HFFc6 (cell line): ENCODE measurements around the gene RMRP. TPM values are rescaled to one million over a fixed set of nuclear protein-coding genes. Genes with fewer than 3 reads are reported as not detected.

Experiments
- DNase-seq: peaks from one replicate; pipeline ENCODE4 v3.0.0-alpha.2; 2018
- H3K27ac Mint-ChIP-seq: 2 replicates; pipeline ENCODE4 v1.8.0; 2020; ENCODE audit warnings: mild to moderate bottlenecking, mixed read lengths
- H3K27me3 Mint-ChIP-seq: 2 replicates; pipeline ENCODE4 v1.8.0; 2021; ENCODE audit warnings: mild to moderate bottlenecking, moderate library complexity, mixed read lengths; ENCODE audit not compliant: insufficient read depth
- H3K36me3 Mint-ChIP-seq: 2 replicates; pipeline ENCODE4 v1.8.0; 2021; ENCODE audit warnings: low read depth, mixed read lengths
- H3K4me1 Mint-ChIP-seq: 2 replicates; pipeline ENCODE4 v1.8.0; 2020; ENCODE audit warnings: low read depth, mixed read lengths
- H3K4me3 Mint-ChIP-seq: 2 replicates; pipeline ENCODE4 v1.8.0; 2020; ENCODE audit warnings: mild to moderate bottlenecking, moderate library complexity, mixed read lengths
- H3K9me3 Mint-ChIP-seq: 2 replicates; pipeline ENCODE4 v1.8.0; 2020; ENCODE audit warnings: mild to moderate bottlenecking, mixed read lengths
- total RNA-seq, 6 experiments: library from RNA; stranded (reverse); fragmentation: NEBNext Ultra II Directional; extraction: Animal tissue kit (Norgen Biotek cat#: 25700); gene quantifications; 2 replicates in 1 of 6; 3 replicates in 5 of 6; pipeline ENCODE4 v1.2.3, GENCODE V29; 2021
- TF ChIP-seq, protein P1 (sequence below): fragments of 200-600 bp; sonication (generic); IDR thresholded peaks from 2 replicates; pipeline ENCODE4 v1.5.0; 2021; ENCODE audit warnings: antibody characterized with exemption, mild to moderate bottlenecking

The RMRP gene
- total RNA-seq, 6 experiments from 2014 or later = 9,197 to 39,404 (median 23,537) TPM

GRCh38 chr9:35659340-35659739, 1.5 kb upstream of the RMRP start:
- TF ChIP-seq, protein P1, sequence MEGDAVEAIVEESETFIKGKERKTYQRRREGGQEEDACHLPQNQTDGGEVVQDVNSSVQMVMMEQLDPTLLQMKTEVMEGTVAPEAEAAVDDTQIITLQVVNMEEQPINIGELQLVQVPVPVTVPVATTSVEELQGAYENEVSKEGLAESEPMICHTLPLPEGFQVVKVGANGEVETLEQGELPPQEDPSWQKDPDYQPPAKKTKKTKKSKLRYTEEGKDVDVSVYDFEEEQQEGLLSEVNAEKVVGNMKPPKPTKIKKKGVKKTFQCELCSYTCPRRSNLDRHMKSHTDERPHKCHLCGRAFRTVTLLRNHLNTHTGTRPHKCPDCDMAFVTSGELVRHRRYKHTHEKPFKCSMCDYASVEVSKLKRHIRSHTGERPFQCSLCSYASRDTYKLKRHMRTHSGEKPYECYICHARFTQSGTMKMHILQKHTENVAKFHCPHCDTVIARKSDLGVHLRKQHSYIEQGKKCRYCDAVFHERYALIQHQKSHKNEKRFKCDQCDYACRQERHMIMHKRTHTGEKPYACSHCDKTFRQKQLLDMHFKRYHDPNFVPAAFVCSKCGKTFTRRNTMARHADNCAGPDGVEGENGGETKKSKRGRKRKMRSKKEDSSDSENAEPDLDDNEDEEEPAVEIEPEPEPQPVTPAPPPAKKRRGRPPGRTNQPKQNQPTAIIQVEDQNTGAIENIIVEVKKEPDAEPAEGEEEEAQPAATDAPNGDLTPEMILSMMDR = no peak
- peak; percentile 76 for DNase-seq
- Mint-ChIP-seq H3K27me3 (peaks cover 6% of the 10 kb centered on the region), H3K4me3 (peak overlapping the region; percentile 90), H3K36me3 (peaks cover 17% of the 10 kb centered on the region; the same call in 1 of the 2 replicates), H3K4me1 (peaks cover 71% of the 10 kb centered on the region), H3K27ac (peak overlapping the region; percentile 99), H3K9me3 (peaks cover 4% of the 10 kb centered on the region)

GRCh38 chr9:35658968-35659220, 1.1 kb upstream of the RMRP start:
- H3K27ac Mint-ChIP-seq = peak overlapping the region; percentile 99

DNA sequence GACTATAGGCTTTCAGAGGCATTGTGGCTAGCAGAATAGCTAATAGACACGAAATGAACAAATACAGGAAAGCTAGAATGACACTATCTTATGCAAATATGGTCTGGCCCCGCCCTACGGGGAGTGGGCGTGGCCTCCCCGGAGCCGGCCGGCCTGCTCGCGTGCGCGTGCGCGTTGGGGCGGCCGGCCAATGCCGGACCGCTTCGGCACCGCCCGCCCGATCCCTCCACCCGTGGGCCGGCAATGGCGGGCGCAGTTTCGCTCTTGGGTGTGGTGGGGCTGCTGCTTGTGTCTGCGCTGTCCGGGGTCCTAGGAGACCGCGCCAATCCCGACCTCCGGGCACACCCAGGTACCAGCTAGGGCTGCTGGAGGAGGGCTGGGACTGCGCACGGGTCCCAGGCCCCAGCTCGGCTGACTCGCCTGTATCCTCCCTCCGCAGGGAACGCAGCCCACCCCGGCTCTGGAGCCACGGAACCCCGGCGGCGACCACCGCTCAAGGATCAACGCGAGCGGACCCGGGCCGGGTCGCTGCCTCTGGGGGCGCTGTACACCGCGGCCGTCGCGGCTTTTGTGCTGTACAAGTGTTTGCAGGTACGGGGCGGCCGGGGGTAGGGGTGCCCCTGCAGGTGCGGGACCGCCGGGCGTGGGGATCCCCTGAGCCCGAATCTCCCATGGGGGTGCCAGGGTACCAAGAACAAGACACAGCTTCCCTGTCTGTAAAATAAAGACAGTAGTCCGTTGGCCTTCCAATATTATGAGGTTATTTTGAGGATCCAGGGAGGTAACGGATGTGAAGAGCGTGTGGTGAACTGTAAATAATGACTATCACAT, 533 bp upstream of the RMRP start, which contains the start of gene CCDC107:
Gene CCDC107 (plus strand): TSS at position 156 of the 831 bp plus-strand sequence. CDS start 88 bp downstream, at position 244.
- Mint-ChIP-seq H3K36me3 (peaks cover 17% of the 10 kb centered on the region; the same call in 1 of the 2 replicates), H3K9me3 (peaks cover 4% of the 10 kb centered on the region), H3K27me3 (peaks cover 6% of the 10 kb centered on the region), H3K4me1 (peaks cover 61% of the 10 kb centered on the region), H3K4me3 (peak within 1 kb of the TSS; percentile 90), H3K27ac (peak within 1 kb of the TSS; percentile 99)
- peak; percentile 69 for DNase-seq
- TF ChIP-seq, protein P1 = peak; percentile 88

More at GRCh38 chr9:35658968-35659220, 1.1 kb upstream of the RMRP start:
- Mint-ChIP-seq H3K4me3 (peak overlapping the region; percentile 90), H3K4me1 (peaks cover 67% of the 10 kb centered on the region), H3K27me3 (peaks cover 6% of the 10 kb centered on the region), H3K9me3 (peaks cover 4% of the 10 kb centered on the region), H3K36me3 (peaks cover 17% of the 10 kb centered on the region; the same call in 1 of the 2 replicates)
- DNase-seq = peak; percentile 67
- TF ChIP-seq, protein P1 = no peak

GRCh38 chr9:35656831-35657545, 831 bp downstream of the RMRP start:
- no peak for DNase-seq
- Mint-ChIP-seq H3K9me3 (peaks cover 4% of the 10 kb centered on the region), H3K4me1 (peaks cover 51% of the 10 kb centered on the region), H3K4me3 (peak overlapping the region; percentile 90), H3K36me3 (peaks cover 16% of the 10 kb centered on the region; the same call in 1 of the 2 replicates), H3K27ac (peak overlapping the region; percentile 99), H3K27me3 (peaks cover 6% of the 10 kb centered on the region)
- TF ChIP-seq, protein P1 = no peak

DNA sequence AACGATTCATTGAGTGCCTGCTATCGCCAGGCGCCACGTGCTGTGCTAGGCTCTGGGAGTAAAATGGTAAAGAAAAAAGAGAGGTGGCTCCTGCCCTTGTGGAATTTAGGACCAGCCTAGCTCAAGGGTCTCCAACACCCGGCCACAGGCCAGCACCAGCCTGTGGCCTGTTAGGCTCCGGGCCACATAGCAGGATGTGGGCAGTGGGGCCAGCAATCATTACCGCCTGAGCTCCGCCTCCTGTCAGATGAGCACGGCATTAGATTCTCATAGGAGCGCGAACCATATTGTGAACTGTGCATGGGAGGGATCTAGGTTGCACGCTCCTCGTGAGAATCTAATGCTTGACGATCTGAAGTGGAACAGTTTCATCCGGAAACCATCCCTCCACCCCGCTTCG, 1.5 kb downstream of the RMRP start:
- no peak for DNase-seq
- H3K9me3 Mint-ChIP-seq = peaks cover 4% of the 10 kb centered on the region
- H3K36me3 Mint-ChIP-seq = peaks cover 12% of the 10 kb centered on the region; the same call in 1 of the 2 replicates
- H3K4me1 Mint-ChIP-seq = peaks cover 51% of the 10 kb centered on the region
- H3K4me3 Mint-ChIP-seq = no peak overlapping the region
- TF ChIP-seq, protein P1 = no peak
- no peak overlapping the region for H3K27ac Mint-ChIP-seq
- H3K27me3 Mint-ChIP-seq = peaks cover 6% of the 10 kb centered on the region
